Neural cell (in vitro differentiated cells): ENCODE measurements around the gene NCKAP5L.

ENCODE experiments used
- CTCF ChIP-seq: fragments of 450-650 bp; IDR thresholded peaks from 2 replicates; pipeline ENCODE4 v1.5.1; 2014; ENCODE audit warnings: antibody characterized with exemption, mild to moderate bottlenecking, moderate library complexity; ENCODE audit not compliant: poor library complexity, severe bottlenecking
- EP300 ChIP-seq: fragments of 450-650 bp; conservative IDR thresholded peaks from 2 replicates; pipeline ENCODE4 v1.6.1; 2014; ENCODE audit warnings: antibody characterized with exemption, mild to moderate bottlenecking, moderate library complexity; ENCODE audit not compliant: poor library complexity, severe bottlenecking
- EZH2 ChIP-seq: fragments of 200-600, 300-800 bp; shearing (Covaris generic), sonication (generic); IDR thresholded peaks from 2 replicates; pipeline ENCODE4 v1.6.1; 2014; ENCODE audit warnings: antibody characterized with exemption, low read length, borderline replicate concordance, mild to moderate bottlenecking; ENCODE audit not compliant: insufficient read depth, poor library complexity, severe bottlenecking
- RAD21 ChIP-seq: fragments of 450-650 bp; conservative IDR thresholded peaks from 2 replicates; pipeline ENCODE4 v1.6.1; 2014; ENCODE audit warnings: antibody characterized with exemption, mild to moderate bottlenecking, moderate library complexity
- SMC3 ChIP-seq: fragments of 450-650 bp; conservative IDR thresholded peaks from 2 replicates; pipeline ENCODE4 v1.6.1; 2014; ENCODE audit warnings: antibody characterized with exemption, mild to moderate bottlenecking, moderate library complexity; ENCODE audit not compliant: poor library complexity

- TF ChIP-seq CTCF = no peak
- no peak for TF ChIP-seq SMC3
- no peak for TF ChIP-seq RAD21
- TF ChIP-seq EP300 = no peak
- TF ChIP-seq EZH2 = no peak
Observed at GRCh38 chr12:49761677-49762467, 66.3 kb downstream of the NCKAP5L start.
